Spleen (tissue), 7 donors: ENCODE data around the gene DNAJB14.

ENCODE experiments used
- POLR2A ChIP-seq, 3 donors: fragments of 450-650 bp; IDR thresholded peaks; one replicate each; pipeline ENCODE4 v1.5.1; 2017; ENCODE audit warnings: antibody characterized with exemption in 3 of 3, mild to moderate bottlenecking in 1 of 3
- POLR2AphosphoS5 ChIP-seq, 3 donors: sonication (generic); formaldehyde crosslinking; IDR thresholded peaks; one replicate each; pipeline ENCODE4 v1.5.1; 2017; ENCODE audit warnings: antibody characterized with exemption in 3 of 3
- TF ChIP-seq, protein P1 (sequence below), 11 experiments: fragments of 200-600 bp in 7 of 11; fragments of 450-650 bp in 4 of 11; sonication (generic) in 4 of 11; IDR thresholded peaks in 8 of 11; conservative IDR thresholded peaks in 3 of 11; 1 replicate in 7 of 11; 2 replicates in 4 of 11; pipeline versions ENCODE4 v1.4.0 to v1.8.0; 2016 to 2021; ENCODE audit warnings: antibody characterized with exemption in 11 of 11, inconsistent platforms in 4 of 11, mild to moderate bottlenecking in 1 of 11
- donor health status: DM: no; HTN: no; CAD: no; lungs with moderate emphysema.
- donor health status: DM: no; HTN: no; CAD: no.
- donor health status: DM: no; HTN: no; CAD: no.

DNA sequence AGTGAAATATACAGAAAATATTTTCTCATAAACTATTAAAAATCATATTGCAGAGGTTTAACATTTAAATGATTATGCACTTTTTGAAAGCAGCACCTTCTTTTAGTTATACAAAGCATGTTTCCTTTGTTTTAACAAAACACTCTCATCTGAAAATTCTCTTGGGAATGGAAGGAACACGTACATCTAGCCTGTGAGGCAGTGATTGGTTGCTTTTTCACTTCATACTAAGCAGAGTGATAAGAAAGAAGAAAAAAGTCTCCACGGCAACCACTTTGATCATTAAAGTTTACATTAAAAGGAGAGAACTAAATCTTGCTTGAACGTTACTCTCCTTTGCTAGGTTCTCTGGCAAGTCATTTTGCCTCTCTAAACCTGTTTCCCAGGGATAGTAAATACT is 45.3 kb upstream of the DNAJB14 start:
- TF ChIP-seq, protein P1, sequence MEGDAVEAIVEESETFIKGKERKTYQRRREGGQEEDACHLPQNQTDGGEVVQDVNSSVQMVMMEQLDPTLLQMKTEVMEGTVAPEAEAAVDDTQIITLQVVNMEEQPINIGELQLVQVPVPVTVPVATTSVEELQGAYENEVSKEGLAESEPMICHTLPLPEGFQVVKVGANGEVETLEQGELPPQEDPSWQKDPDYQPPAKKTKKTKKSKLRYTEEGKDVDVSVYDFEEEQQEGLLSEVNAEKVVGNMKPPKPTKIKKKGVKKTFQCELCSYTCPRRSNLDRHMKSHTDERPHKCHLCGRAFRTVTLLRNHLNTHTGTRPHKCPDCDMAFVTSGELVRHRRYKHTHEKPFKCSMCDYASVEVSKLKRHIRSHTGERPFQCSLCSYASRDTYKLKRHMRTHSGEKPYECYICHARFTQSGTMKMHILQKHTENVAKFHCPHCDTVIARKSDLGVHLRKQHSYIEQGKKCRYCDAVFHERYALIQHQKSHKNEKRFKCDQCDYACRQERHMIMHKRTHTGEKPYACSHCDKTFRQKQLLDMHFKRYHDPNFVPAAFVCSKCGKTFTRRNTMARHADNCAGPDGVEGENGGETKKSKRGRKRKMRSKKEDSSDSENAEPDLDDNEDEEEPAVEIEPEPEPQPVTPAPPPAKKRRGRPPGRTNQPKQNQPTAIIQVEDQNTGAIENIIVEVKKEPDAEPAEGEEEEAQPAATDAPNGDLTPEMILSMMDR (IDR thresholded peaks at IDR 0.05 in 8 of 11, conservative IDR thresholded peaks at IDR 0.05 in 3 of 11) = no peak
- TF ChIP-seq POLR2AphosphoS5 (IDR thresholded peaks at IDR 0.05) (no peak), POLR2A (IDR thresholded peaks at IDR 0.05) (no peak)
